Endothelial cell of umbilical vein (primary cell): ENCODE data around the gene DIAPH3.

Experiments
- CTCF ChIP-seq, 2 donors: IDR thresholded peaks; 1 replicate in 1 of 2; 2 replicates in 1 of 2; pipeline ENCODE4 v1.5.1; 2011; ENCODE audit warnings: low read length in 2 of 2, mild to moderate bottlenecking in 2 of 2, moderate library complexity in 2 of 2, control low read depth in 1 of 2, inconsistent platforms in 1 of 2, low read depth in 1 of 2; ENCODE audit not compliant: insufficient read depth in 1 of 2; ENCODE audit errors: extremely low read depth in 1 of 2
- EZH2 ChIP-seq: IDR thresholded peaks from 2 replicates; pipeline ENCODE4 v1.6.1; 2012; ENCODE audit warnings: borderline replicate concordance, low read depth, mild to moderate bottlenecking, moderate library complexity, low read length, inconsistent platforms; ENCODE audit not compliant: severe bottlenecking
- JUN ChIP-seq: IDR thresholded peaks from 2 replicates; pipeline ENCODE4 v1.6.1; 2011; ENCODE audit warnings: borderline replicate concordance, low read depth; ENCODE audit not compliant: insufficient read length, insufficient read depth
- MAX ChIP-seq: IDR thresholded peaks from 2 replicates; pipeline ENCODE4 v1.6.1; 2011; ENCODE audit not compliant: insufficient read depth, insufficient read length
- POLR2A ChIP-seq: IDR thresholded peaks from 2 replicates; pipeline ENCODE4 v1.6.1; 2012; ENCODE audit warnings: low read depth, mild to moderate bottlenecking, control low read depth, low read length
- POLR2AphosphoS5 ChIP-seq: IDR thresholded peaks from 2 replicates; pipeline ENCODE4 v1.6.1; 2012; ENCODE audit warnings: low read depth, mild to moderate bottlenecking, control low read depth, low read length, moderate library complexity; ENCODE audit not compliant: insufficient read depth

- TF ChIP-seq POLR2A (no peak), CTCF (IDR thresholded peaks at IDR 0.05; ENCODE audit: extremely low read depth in 1 of 2, insufficient read depth in 1 of 2, low read depth in 1 of 2, low read length in 2 of 2) (no peak), EZH2 (no peak), MAX (no peak), POLR2AphosphoS5 (no peak), JUN (no peak)
These were observed 302.1 kb downstream of the DIAPH3 start for GRCh38 chr13:59861676-59862075.
